Measurements from ENCODE around the gene LYPD6. TPM values are rescaled to one million over a fixed set of nuclear protein-coding genes. Genes with fewer than 3 reads are reported as not detected.

The LYPD6 gene
- total and polyA plus RNA-seq, 9 of the 15 experiments (the other 6 are each of a cell fraction or from before 2014, with no cell fraction given) = not detected

GRCh38 chr2:149427387-149427786 lies 97.0 kb downstream of the LYPD6 start (continued):
- TF ChIP-seq ZNF639 (CRISPR knock-in tag; conservative IDR thresholded peaks at IDR 0.05 in 1 of 2, IDR thresholded peaks at IDR 0.05 in 1 of 2) = no peak
- no peak for TF ChIP-seq SIN3A (IDR thresholded peaks at IDR 0.05; ENCODE audit: borderline replicate concordance in 2 of 2, control insufficient read depth in 1 of 2, low read depth in 2 of 2, low read length in 2 of 2)
- no peak for TF ChIP-seq CCNT2 (IDR thresholded peaks at IDR 0.05; ENCODE audit: borderline replicate concordance, extremely low read depth, insufficient read length, low read depth, low read length)
- no peak for TF ChIP-seq PTTG1 (tag; IDR thresholded peaks at IDR 0.05; ENCODE audit: low read depth)
- no peak for TF ChIP-seq TEAD1 (CRISPR knock-in tag; IDR thresholded peaks at IDR 0.05)
- TF ChIP-seq HMBOX1 (IDR thresholded peaks at IDR 0.05) = no peak
- no peak for TF ChIP-seq HNRNPL (IDR thresholded peaks at IDR 0.05; ENCODE audit: low read depth, low read length)
- no peak for TF ChIP-seq BRD4 (IDR thresholded peaks at IDR 0.05)
- TF ChIP-seq GABPA (tag; conservative IDR thresholded peaks at IDR 0.05; ENCODE audit: low read depth) = no peak
